Measurements from ENCODE around the gene CPLX3.

The CPLX3 gene

DNA sequence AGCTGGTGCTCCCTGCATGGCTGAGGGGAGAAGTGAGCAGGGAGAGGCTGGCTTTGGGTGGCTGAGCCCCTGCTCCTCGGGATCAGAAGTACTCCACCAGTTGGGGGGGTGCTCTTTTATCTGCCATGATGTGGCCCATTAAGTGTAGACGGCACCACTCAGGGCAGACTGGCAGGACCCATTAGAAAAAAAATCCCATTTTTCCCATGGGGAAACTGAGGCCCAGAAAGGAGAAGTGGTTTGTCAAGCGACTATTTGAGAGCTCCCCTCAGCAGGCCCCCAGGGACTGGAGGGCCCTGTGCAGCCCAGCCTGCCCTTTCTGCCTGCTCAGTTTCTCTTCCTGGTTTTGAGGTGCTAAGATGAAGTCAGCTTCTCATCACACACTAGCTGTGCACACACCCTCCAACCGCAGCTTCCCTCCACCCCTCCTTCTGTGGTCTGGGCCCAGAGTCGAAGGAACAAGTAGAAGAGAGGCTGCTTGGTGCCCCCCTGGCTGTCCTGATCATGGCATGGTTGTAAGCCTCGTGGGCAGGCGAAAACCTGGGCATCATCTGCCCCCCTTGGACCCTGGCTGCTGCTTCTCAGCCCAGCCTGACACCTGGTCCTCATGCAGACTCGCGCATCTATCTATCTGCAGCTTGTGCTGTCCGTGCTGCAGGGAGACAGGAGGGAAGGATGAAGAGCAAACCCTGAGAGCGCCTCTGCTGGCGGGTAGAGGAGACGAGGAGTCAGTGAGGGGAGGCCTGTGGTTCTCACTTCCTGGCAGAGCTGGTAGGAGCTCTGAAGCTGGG is 39.0 kb upstream of the CPLX3 start:
- peak; percentile 58 for DNase-seq
- in situ Hi-C loops (cut with HindIII; ENCODE audit: low pct_ligation_motif_present, low pct_unique_long_range_greater_than_20kb, low sequenced_read_pairs) = no loop called here

GRCh38 chr15:74788042-74788682 is 38.3 kb upstream of the CPLX3 start:
- in situ Hi-C loops (cut with HindIII; ENCODE audit: low pct_ligation_motif_present, low pct_unique_long_range_greater_than_20kb, low sequenced_read_pairs) = no loop called here

DNA sequence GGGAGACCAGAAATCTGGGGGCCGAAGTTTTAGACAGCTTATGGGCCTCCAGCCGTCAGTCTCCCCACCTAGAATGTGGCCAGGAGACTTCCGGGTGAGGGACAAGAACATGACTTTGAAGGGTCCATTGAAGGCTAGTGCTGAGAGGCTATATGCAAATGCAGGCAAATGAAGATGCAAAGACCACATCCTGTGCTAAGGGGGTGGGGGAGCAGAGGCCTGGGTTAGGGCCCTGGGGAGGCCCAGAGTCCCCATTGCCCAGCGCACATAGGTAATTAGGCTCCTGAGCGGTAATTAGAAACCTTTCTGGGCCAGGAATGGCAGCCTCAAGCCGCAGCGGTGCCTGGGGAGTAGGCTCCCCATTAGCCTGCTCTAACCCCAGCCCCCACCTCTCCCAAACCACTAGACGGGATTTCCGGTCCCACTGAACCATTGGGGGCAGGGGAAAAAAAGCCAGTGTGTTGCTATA is 37.7 kb upstream of the CPLX3 start:
- no peak for DNase-seq
- in situ Hi-C loops (cut with HindIII; ENCODE audit: low pct_ligation_motif_present, low pct_unique_long_range_greater_than_20kb, low sequenced_read_pairs) = no loop called here

More at GRCh38 chr15:74788042-74788682, 38.3 kb upstream of the CPLX3 start:
- no peak for DNase-seq

DNA sequence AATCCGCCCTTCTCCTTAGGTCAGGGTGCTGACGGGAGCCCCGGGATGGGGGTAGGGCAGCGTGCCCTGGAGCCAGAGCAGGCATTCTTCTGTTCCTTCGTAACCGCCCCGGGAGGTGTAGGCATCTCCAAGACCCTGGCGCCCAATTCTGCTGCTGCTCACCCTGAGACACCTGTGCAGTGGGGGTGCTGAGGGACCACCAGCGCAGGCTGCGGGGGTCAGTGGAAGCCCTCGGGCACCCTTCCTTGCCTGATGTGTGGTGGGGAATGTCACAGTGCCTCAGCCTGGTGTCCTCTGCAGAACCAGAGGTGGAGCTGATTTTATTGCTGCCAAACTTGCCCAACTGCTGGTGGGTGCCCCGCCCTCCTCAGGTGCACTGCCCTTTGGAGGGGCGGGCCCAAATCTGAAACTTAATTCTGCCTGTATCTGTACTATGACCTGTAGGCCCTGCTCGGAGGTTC is 37.2 kb upstream of the CPLX3 start:
- in situ Hi-C loops (cut with HindIII; ENCODE audit: low pct_ligation_motif_present, low pct_unique_long_range_greater_than_20kb, low sequenced_read_pairs) = no loop called here
- DNase-seq = no peak

DNA sequence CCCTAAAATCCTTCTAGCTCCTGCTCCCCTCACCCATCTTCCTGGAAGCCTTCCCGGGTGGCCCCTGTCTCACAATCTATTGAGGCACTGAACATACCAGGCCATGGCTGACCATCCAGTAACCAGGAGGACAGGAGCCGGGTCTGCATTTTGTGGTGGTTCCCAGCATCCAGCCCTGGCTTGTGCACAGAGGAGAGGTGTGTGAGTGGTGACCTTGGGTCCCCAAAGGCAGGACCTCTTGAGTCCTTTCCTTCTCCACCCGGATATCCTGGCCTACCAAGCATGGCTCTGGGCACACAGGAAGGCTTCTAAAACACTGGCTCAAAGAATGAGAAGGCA is 36.7 kb upstream of the CPLX3 start:
- no peak for DNase-seq
- in situ Hi-C loops (cut with HindIII; ENCODE audit: low pct_ligation_motif_present, low pct_unique_long_range_greater_than_20kb, low sequenced_read_pairs) = no loop called here

- in situ Hi-C loops (cut with HindIII; ENCODE audit: low pct_ligation_motif_present, low pct_unique_long_range_greater_than_20kb, low sequenced_read_pairs) = no loop called here
- DNase-seq = peak; percentile 84
Observed at GRCh38 chr15:74790080-74790916, 36.1 kb upstream of the CPLX3 start.

- no peak for DNase-seq
- in situ Hi-C loops (cut with HindIII; ENCODE audit: low pct_ligation_motif_present, low pct_unique_long_range_greater_than_20kb, low sequenced_read_pairs) = no loop called here
Observed at GRCh38 chr15:74791007-74791406, 35.4 kb upstream of the CPLX3 start.

DNA sequence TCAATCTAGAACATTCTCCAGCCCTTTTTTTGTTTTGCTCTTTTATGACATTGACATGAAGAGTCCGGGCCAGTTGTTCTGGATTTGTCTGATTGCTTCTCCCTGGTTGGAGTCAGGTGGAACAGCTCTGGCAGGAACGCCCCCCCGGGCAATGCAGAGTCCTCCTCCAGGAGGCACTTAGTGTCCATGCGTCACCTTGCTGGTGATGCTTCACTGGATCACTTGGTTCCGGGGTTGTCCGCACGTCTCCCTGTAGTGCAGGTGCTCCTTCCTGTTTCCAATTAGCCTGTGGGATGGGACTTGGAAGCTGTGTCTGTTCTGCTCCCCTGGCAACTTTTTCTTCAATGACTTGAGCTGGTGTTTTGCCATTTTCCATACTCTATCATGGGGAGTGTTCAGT is 34.8 kb upstream of the CPLX3 start:
- in situ Hi-C loops (cut with HindIII; ENCODE audit: low pct_ligation_motif_present, low pct_unique_long_range_greater_than_20kb, low sequenced_read_pairs) = no loop called here
- no peak for DNase-seq

DNA sequence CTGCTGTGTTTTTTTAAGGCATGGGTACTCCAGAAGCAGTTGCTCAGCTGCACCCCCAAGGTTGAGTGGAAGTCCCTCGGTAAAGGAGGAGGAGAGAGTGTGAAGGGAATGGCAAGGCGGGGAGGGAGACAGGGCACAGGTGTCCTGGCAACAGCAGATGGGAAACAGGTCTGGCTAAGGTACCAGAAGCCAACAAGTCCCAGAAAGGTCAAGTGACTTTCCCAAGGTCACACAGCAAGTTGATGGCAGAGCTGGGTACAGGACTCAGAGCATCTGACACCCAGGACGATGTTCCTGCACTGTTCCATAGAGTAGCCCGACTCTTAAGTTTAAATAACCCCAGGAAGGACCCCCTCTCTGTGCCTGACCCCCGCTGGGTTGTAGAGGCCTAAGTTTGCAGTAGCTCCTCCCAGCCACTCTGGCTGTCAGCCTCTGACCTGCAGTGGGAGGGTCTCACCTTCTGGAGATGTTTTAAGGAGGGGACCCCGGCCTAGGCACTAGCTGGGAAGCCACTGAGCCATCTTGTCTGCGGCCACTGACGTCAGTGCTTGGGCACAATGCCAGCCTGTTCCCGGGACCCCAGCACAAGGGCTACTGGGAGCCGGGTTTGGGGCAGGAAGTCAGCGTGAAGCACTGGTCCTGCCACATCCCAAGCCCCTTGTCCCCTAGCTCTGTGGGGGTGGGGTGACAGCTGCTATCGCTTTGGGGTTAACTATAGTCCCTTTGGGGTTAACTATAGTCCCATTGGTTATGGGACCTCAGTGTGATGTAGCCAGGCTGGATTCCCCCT is 34.0 kb upstream of the CPLX3 start:
- DNase-seq = no peak
- in situ Hi-C loops (cut with HindIII; ENCODE audit: low pct_ligation_motif_present, low pct_unique_long_range_greater_than_20kb, low sequenced_read_pairs) = no loop called here

- DNase-seq = no peak
- in situ Hi-C loops (cut with HindIII; ENCODE audit: low pct_ligation_motif_present, low pct_unique_long_range_greater_than_20kb, low sequenced_read_pairs) = no loop called here
Observed at GRCh38 chr15:74793135-74794028, 33.0 kb upstream of the CPLX3 start.

DNA sequence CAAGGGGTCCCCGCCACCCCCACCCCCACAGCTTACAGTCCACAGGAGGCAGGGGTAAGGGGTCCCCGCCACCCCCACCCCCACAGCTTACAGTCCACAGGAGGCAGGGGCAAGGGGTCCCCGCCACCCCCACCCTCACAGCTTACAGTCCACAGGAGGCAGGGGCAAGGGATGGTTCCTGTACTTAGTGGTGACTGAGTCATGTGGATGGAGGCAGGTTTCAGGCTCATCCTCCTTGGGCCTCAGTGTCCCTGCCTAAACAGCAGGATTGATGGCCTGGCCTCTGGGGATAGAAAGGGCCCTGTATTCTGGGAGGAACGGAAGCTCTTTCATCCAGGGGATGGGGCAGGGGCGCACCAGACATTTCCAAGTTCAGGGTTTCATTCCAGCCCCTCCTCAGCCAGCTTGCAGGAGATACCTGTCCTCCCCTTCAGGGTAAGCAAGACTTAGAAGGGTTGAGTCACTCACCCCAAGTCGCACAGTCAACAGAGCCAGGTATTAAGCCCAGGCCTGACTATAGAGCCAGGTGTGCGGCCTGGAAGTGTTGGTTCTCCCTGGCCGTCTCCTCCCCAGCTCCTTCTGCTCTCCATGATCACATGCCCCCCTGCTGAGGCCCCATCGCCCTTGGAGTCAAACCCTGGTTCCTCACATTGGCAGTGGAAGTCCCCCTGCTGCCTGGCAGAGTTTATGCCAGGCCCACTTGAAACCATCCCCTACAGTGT is 32.0 kb upstream of the CPLX3 start:
- DNase-seq = no peak
- in situ Hi-C loops (cut with HindIII; ENCODE audit: low pct_ligation_motif_present, low pct_unique_long_range_greater_than_20kb, low sequenced_read_pairs) = no loop called here

GRCh38 chr15:74794970-74795349 is 31.5 kb upstream of the CPLX3 start:
- in situ Hi-C loops (cut with HindIII; ENCODE audit: low pct_ligation_motif_present, low pct_unique_long_range_greater_than_20kb, low sequenced_read_pairs) = no loop called here
- DNase-seq = no peak

GRCh38 chr15:74795966-74796625 is 30.3 kb upstream of the CPLX3 start:
- no peak for DNase-seq
- in situ Hi-C loops (cut with HindIII; ENCODE audit: low pct_ligation_motif_present, low pct_unique_long_range_greater_than_20kb, low sequenced_read_pairs) = no loop called here

DNA sequence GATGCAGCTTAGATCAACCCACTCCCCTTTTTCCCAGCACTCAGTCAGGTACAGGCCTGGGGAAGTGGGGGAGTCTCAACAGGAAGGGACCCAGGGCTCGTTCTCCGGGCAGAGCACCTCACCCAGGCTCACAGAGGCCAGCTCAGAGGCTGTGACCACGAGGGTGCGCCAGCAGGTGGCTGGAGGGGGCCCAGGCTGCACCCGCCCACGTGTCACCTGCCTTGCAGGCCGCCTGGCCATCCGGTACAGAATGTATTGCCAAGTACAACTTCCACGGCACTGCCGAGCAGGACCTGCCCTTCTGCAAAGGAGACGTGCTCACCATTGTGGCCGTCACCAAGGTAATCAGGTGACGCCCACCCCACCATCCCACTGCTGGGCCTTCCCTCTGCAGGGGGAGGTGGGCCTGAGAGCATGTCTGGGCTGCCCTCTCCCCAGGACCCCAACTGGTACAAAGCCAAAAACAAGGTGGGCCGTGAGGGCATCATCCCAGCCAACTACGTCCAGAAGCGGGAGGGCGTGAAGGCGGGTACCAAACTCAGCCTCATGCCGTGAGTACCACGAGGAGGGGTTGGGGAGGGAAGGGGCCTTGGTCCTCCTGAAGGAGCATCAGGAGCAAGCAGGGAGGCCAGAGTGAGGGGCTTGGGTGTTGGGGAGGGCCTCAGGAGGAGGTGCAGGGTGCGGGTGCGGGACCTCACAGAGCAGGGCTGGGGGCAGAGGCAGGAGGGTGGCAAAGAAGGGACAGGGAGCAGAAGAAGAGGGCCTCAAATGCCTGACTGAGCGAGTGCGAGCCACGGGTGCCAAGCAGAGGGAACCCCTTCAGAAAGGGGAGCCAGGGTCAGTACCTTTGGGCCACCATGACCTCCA is 27.8 kb upstream of the CPLX3 start:
- in situ Hi-C loops (cut with HindIII; ENCODE audit: low pct_ligation_motif_present, low pct_unique_long_range_greater_than_20kb, low sequenced_read_pairs) = no loop called here
- DNase-seq = no peak

DNA sequence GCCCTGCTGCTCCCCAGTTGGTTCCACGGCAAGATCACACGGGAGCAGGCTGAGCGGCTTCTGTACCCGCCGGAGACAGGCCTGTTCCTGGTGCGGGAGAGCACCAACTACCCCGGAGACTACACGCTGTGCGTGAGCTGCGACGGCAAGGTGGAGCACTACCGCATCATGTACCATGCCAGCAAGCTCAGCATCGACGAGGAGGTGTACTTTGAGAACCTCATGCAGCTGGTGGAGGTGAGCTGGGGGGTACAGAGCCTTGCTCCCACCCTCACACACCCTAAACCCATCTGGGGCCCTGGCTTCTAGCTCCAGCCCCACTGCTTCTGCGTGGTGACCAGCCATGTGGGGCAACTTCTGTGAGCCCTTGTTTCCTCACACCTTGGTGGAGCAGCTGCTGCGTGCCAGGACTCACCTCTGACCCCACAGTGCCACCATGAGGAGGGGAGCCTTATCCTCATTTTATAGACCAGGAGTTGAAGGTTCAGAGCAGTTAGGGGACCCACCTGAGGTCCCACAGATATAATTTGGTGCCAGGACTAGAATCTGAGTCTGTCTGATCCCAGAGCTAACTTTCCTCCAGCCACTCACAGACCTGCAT is 27.1 kb upstream of the CPLX3 start:
- in situ Hi-C loops (cut with HindIII; ENCODE audit: low pct_ligation_motif_present, low pct_unique_long_range_greater_than_20kb, low sequenced_read_pairs) = no loop called here
- no peak for DNase-seq

Data from ACHN (cell line).